HCT116 (cell line): ENCODE data around the gene SPATC1L. TPM values are rescaled to one million over a fixed set of nuclear protein-coding genes. Genes with fewer than 3 reads are reported as not detected.

Source experiments
- ATAC-seq: fragments of 200-7000 bp; cut with Tn5 transposase; 2 replicates; pipeline ENCODE4 v1.9.1; 2020; ENCODE audit warnings: mild to moderate bottlenecking, moderate library complexity
- BruUV-seq: library from RNA; stranded (reverse); fragments of 400-500 nt; replicated peaks from 2 replicates; lab custom pipeline; 2021; lab: Mats Ljungman, UMichigan
- CTCF ChIA-PET: fragments of 300-600 bp; sonication (Branson Sonifier 250); formaldehyde crosslinking; loops from one replicate; lab custom pipeline; 2021; ENCODE audit warnings: antibody characterized with exemption; lab: Charles Lee
- POLR2A ChIA-PET: fragments of 300-600, 350-600 bp; sonication (Branson Sonifier 250); formaldehyde crosslinking; loops from one replicate; lab custom pipeline; 2021; ENCODE audit warnings: antibody characterized with exemption; lab: Charles Lee
- RAD21 ChIA-PET, 2 experiments: fragments of 300-600 bp; sonication (Branson Sonifier 250); formaldehyde crosslinking; loops; one replicate each; lab custom pipeline; 2023; ENCODE audit warnings: low total read pairs in 2 of 2; ENCODE audit not compliant: uncharacterized antibody in 2 of 2, unreplicated experiment in 2 of 2, low non-redundant PET in 1 of 2; lab: Charles Lee
- DNase-seq: peaks from one replicate; pipeline ENCODE4 v3.0.0-alpha.2; 2010; ENCODE audit warnings: low read depth, low spot score
- H2AFZ ChIP-seq: fragments of 200-600 bp; shearing (Covaris generic), sonication (generic); 2 replicates; pipeline ENCODE4 v1.6.1; 2017; ENCODE audit warnings: low read depth, mixed run types, mixed read lengths, antibody characterized with exemption, low read length; ENCODE audit not compliant: poor library complexity, severe bottlenecking
- H3K27ac ChIP-seq: 2 replicates; pipeline ENCODE4 v1.5.1; 2012; ENCODE audit warnings: low read depth, low read length
- H3K27me3 ChIP-seq: fragments of 200-600 bp; sonication (generic); 2 replicates; pipeline ENCODE4 v1.6.1; 2016; ENCODE audit warnings: mixed run types, low read length, mixed read lengths; ENCODE audit not compliant: insufficient read depth
- H3K36me3 ChIP-seq, 2 experiments: fragments of 200-500 bp in 1 of 2; fragments of 200-600 bp in 1 of 2; sonication (Bioruptor generic) in 1 of 2; sonication (generic) in 1 of 2; 2 replicates each; pipeline versions ENCODE4 v1.5.1 to v1.6.1; 2014 to 2016; ENCODE audit warnings: low read length in 2 of 2, inconsistent platforms in 1 of 2, mixed read lengths in 1 of 2, mixed run types in 1 of 2; ENCODE audit not compliant: insufficient read depth in 2 of 2, control insufficient read depth in 1 of 2
- H3K4me1 ChIP-seq, 2 experiments: fragments of 200-600 bp in 1 of 2; sonication (generic) in 1 of 2; 2 replicates each; pipeline versions ENCODE4 v1.5.1 to v1.6.1; 2012 to 2017; ENCODE audit warnings: low read length in 2 of 2, inconsistent platforms in 1 of 2, mild to moderate bottlenecking in 1 of 2, mixed read lengths in 1 of 2, mixed run types in 1 of 2, moderate library complexity in 1 of 2; ENCODE audit not compliant: insufficient read depth in 2 of 2, control insufficient read depth in 1 of 2
- H3K4me2 ChIP-seq: fragments of 200-600 bp; sonication (generic); 2 replicates; pipeline ENCODE4 v1.6.1; 2017; ENCODE audit warnings: mixed run types, low read length, mixed read lengths
- H3K4me3 ChIP-seq, 2 experiments: fragments of 200-600 bp in 1 of 2; sonication (generic) in 1 of 2; replicated peaks in 1 of 2; 2 replicates each; pipeline ENCODE4 v1.5.1; 2011 to 2016; ENCODE audit warnings: low read length in 2 of 2, control low read depth in 1 of 2, low read depth in 1 of 2, mild to moderate bottlenecking in 1 of 2, mixed read lengths in 1 of 2, mixed run types in 1 of 2
- H3K79me2 ChIP-seq: fragments of 200-600 bp; sonication (generic); 2 replicates; pipeline ENCODE4 v1.6.1; 2017; ENCODE audit warnings: mild to moderate bottlenecking, mixed run types, low read length, moderate library complexity, mixed read lengths; ENCODE audit not compliant: insufficient read depth
- H3K9ac ChIP-seq: fragments of 200-600 bp; sonication (generic); 2 replicates; pipeline ENCODE4 v1.6.1; 2016; ENCODE audit warnings: low read length, mixed read lengths
- H3K9me2 ChIP-seq: fragments of 200-600 bp; sonication (generic), shearing (Covaris generic); 2 replicates; pipeline ENCODE4 v1.6.1; 2017; ENCODE audit warnings: mixed run types, mild to moderate bottlenecking, moderate library complexity; ENCODE audit not compliant: insufficient read depth
- H3K9me3 ChIP-seq, 2 experiments: fragments of 200-500 bp in 1 of 2; fragments of 200-600 bp in 1 of 2; sonication (Bioruptor generic) in 1 of 2; sonication (generic) in 1 of 2; 2 replicates each; pipeline ENCODE4 v1.6.1; 2014 to 2017; ENCODE audit warnings: low read length in 2 of 2, mixed read lengths in 2 of 2, inconsistent platforms in 1 of 2, low read depth in 1 of 2, mild to moderate bottlenecking in 1 of 2, mixed run types in 1 of 2, moderate library complexity in 1 of 2; ENCODE audit not compliant: control insufficient read depth in 1 of 2, insufficient read depth in 1 of 2
- H4K20me1 ChIP-seq: fragments of 200-600 bp; sonication (generic), shearing (Covaris generic); 2 replicates; pipeline ENCODE4 v1.6.1; 2017; ENCODE audit warnings: mixed run types, mild to moderate bottlenecking, moderate library complexity; ENCODE audit not compliant: insufficient read depth
- CEBPB ChIP-seq: IDR thresholded peaks from 2 replicates; pipeline ENCODE4 v1.6.1; 2012; ENCODE audit warnings: low read depth
- EGR1 ChIP-seq: IDR thresholded peaks from 2 replicates; pipeline ENCODE4 v1.6.1; 2012; ENCODE audit warnings: low read depth
- ELF1 ChIP-seq: IDR thresholded peaks from 2 replicates; pipeline ENCODE4 v1.6.1; 2012; ENCODE audit warnings: low read depth, borderline replicate concordance
- EZH2 ChIP-seq: fragments of 200-600 bp; sonication (generic); IDR thresholded peaks from 2 replicates; pipeline ENCODE4 v1.6.1; 2017; ENCODE audit warnings: antibody characterized with exemption, mixed run types
- FOSL1 ChIP-seq: IDR thresholded peaks from 2 replicates; pipeline ENCODE4 v1.6.1; 2012; ENCODE audit warnings: low read depth
- JUND ChIP-seq: IDR thresholded peaks from 2 replicates; pipeline ENCODE4 v1.6.1; 2012
- POLR2A ChIP-seq: IDR thresholded peaks from 2 replicates; pipeline ENCODE4 v1.7.0; 2011; ENCODE audit warnings: borderline replicate concordance; ENCODE audit not compliant: insufficient read depth, insufficient read length; ENCODE audit errors: extremely low read depth
- SIN3A ChIP-seq: IDR thresholded peaks from 2 replicates; pipeline ENCODE4 v1.6.1; 2012; ENCODE audit warnings: low read depth
- ZFX ChIP-seq: fragments of 450-650 bp; IDR thresholded peaks from 2 replicates; pipeline ENCODE4 v1.6.1; 2017
- ZNF274 ChIP-seq: fragments of 200-500 bp; sonication (Bioruptor generic); IDR thresholded peaks from 2 replicates; pipeline ENCODE4 v1.6.1; 2014; ENCODE audit warnings: mild to moderate bottlenecking, low read depth, low read length, inconsistent platforms
- intact Hi-C: fragments of 100-400 bp; cut with micrococcal nuclease; formaldehyde crosslinking; loops from 2 replicates; pipeline ENCODE4 v1.10.0; 2022
- total RNA-seq: library from RNA; stranded (reverse); gene quantifications from one replicate; pipeline ENCODE4 v1.2.1, GENCODE V29; 2021; ENCODE audit not compliant: unreplicated experiment
- TF ChIP-seq, protein P1 (sequence below), 3 experiments: fragments of 200-600 bp in 1 of 3; sonication (generic) in 1 of 3; IDR thresholded peaks in 2 of 3; conservative IDR thresholded peaks in 1 of 3; 2 replicates each; pipeline ENCODE4 v1.5.1; 2012 to 2017; ENCODE audit warnings: low read depth in 2 of 3, low read length in 2 of 3, antibody characterized with exemption in 1 of 3, borderline replicate concordance in 1 of 3, control low read depth in 1 of 3, mild to moderate bottlenecking in 1 of 3, mixed read lengths in 1 of 3, mixed run types in 1 of 3, moderate library complexity in 1 of 3; ENCODE audit not compliant: insufficient read depth in 1 of 3
- TF ChIP-seq, protein P2 (sequence below): IDR thresholded peaks from 2 replicates; pipeline ENCODE4 v1.6.1; 2012

The SPATC1L gene
- total RNA-seq, 1 experiment from 2014 or later: 1.3 TPM

DNA sequence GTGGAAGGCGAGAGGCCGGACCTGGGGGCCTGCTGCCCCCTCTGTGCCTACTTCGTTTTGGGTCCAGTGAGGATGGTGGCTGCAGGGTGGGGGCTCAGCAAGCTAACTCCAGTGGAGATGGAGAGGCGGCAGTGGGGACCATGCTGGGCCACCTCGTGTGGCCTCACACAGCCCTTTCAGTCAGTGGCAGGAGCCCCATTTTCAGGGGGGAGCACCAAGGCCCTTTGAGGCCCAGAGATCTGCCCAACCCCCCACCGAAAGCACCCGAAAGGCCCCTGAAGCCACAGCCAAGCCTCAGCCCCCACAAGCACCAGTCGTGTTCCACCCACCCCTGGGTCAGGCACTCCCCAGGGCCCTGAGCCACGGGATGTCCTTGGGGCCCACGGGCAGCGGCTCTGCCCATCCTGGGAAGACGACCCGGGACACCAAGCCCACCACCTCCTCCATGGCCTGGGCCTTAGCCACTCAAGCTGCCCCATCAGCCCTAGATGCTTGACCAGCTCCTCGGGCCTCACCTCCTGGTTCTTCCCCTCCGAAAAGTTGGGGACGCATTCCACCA, 29.2 kb downstream of the SPATC1L start:
- ChIA-PET CTCF (no interaction called here), POLR2A (no interaction called here), RAD21 (no interaction called here)
- H3K79me2 ChIP-seq: no peaks in the 10 kb centered on the region
- no peaks in the 10 kb centered on the region for H3K27me3 ChIP-seq
- H3K9me2 ChIP-seq: no peaks in the 10 kb centered on the region
- intact Hi-C loops: no loop called here
- no TSS peak for BruUV-seq
- no peaks in the 10 kb centered on the region for H3K36me3 ChIP-seq
- no peaks in the 10 kb centered on the region for H3K9me3 ChIP-seq
- TF ChIP-seq ZNF274: no peak
- TF ChIP-seq CEBPB: no peak
- TF ChIP-seq, protein P1, sequence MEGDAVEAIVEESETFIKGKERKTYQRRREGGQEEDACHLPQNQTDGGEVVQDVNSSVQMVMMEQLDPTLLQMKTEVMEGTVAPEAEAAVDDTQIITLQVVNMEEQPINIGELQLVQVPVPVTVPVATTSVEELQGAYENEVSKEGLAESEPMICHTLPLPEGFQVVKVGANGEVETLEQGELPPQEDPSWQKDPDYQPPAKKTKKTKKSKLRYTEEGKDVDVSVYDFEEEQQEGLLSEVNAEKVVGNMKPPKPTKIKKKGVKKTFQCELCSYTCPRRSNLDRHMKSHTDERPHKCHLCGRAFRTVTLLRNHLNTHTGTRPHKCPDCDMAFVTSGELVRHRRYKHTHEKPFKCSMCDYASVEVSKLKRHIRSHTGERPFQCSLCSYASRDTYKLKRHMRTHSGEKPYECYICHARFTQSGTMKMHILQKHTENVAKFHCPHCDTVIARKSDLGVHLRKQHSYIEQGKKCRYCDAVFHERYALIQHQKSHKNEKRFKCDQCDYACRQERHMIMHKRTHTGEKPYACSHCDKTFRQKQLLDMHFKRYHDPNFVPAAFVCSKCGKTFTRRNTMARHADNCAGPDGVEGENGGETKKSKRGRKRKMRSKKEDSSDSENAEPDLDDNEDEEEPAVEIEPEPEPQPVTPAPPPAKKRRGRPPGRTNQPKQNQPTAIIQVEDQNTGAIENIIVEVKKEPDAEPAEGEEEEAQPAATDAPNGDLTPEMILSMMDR (IDR thresholded peaks at IDR 0.05 in 2 of 3, conservative IDR thresholded peaks at IDR 0.05 in 1 of 3; ENCODE audit: borderline replicate concordance in 1 of 3, insufficient read depth in 1 of 3, low read depth in 2 of 3, low read length in 2 of 3): no peak
- no peak for TF ChIP-seq ELF1
- TF ChIP-seq EGR1: no peak
- TF ChIP-seq FOSL1: no peak
- TF ChIP-seq, protein P2, sequence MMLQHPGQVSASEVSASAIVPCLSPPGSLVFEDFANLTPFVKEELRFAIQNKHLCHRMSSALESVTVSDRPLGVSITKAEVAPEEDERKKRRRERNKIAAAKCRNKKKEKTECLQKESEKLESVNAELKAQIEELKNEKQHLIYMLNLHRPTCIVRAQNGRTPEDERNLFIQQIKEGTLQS: no peak
- no peak for TF ChIP-seq EZH2
- TF ChIP-seq SIN3A: no peak
- no peak for TF ChIP-seq ZFX
- no peak for TF ChIP-seq POLR2A
- no peak for TF ChIP-seq JUND
- DNase-seq (no peak), ATAC-seq (no peak)
- H3K4me3 ChIP-seq: no peak overlapping the region
- no peak overlapping the region for H3K4me2 ChIP-seq
- H3K4me1 ChIP-seq: peaks cover 7 to 8% of the 10 kb centered on the region in 2 experiments; a peak in 3 of 4 replicates
- H4K20me1 ChIP-seq: no peaks in the 10 kb centered on the region
- H3K9ac ChIP-seq: no peak overlapping the region
- H3K27ac ChIP-seq: no peak overlapping the region
- no peak overlapping the region for H2AFZ ChIP-seq
